IPS-11a (cell line): Measurements from ENCODE around the gene PARP8.
"Not testable (repeated sequence)": the region's sequence is repeated elsewhere in the genome, so short reads cannot be mapped to it uniquely, and the experiment has no call there.

Experiments
- H3K4me3 ChIP-seq: one replicate; pipeline ENCODE4 v1.5.1; 2013; ENCODE audit warnings: low read depth, low read length, control low read depth

The PARP8 gene

GRCh38 chr5:50666261-50667022 is at the start of gene PARP8:
Gene PARP8 (plus strand): TSS chr5:50666637. CDS start chr5:50667096, 459 bp downstream.
- peak within 1 kb of the TSS; percentile 73 for H3K4me3 ChIP-seq

- no peak overlapping the region for H3K4me3 ChIP-seq
These were observed 42.8 kb upstream of the PARP8 start for GRCh38 chr5:50623666-50624065.

DNA sequence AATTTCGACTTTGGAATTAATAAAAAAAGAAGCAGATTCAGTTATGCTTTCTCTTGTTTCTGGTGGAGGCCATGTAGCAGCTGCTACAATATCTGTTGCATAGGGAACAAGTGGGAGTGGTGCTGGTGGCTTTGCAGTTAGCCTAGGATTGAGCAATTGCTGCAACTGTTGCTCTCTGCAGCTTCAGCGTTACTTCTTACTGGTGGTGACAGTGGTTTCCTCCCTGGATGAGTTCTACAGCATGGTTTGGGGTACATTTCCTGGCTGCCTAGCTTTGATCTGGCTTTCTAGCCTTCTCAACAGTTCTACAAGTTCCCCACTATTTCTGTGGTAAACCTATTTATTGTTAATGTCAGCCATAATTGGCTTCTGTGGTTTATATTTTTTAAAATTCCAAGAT is 31.6 kb upstream of the PARP8 start:
- not testable (repeated sequence) for H3K4me3 ChIP-seq

GRCh38 chr5:50637576-50637975 is 28.9 kb upstream of the PARP8 start:
- not testable (repeated sequence) for H3K4me3 ChIP-seq

- no peak overlapping the region for H3K4me3 ChIP-seq
These were observed 19.8 kb upstream of the PARP8 start for GRCh38 chr5:50646591-50646990.

GRCh38 chr5:50647726-50648125 is 18.7 kb upstream of the PARP8 start:
- H3K4me3 ChIP-seq, result no peak overlapping the region

- H3K4me3 ChIP-seq, result no peak overlapping the region
These were observed 12.5 kb upstream of the PARP8 start for GRCh38 chr5:50653946-50654345.

- no peak overlapping the region for H3K4me3 ChIP-seq
These were observed 11.2 kb upstream of the PARP8 start for GRCh38 chr5:50655067-50655809.

GRCh38 chr5:50655810-50656205 is 10.6 kb upstream of the PARP8 start:
- no peak overlapping the region for H3K4me3 ChIP-seq

- no peak overlapping the region for H3K4me3 ChIP-seq
These were observed 9.4 kb upstream of the PARP8 start for GRCh38 chr5:50657044-50657443.

- no peak overlapping the region for H3K4me3 ChIP-seq
These were observed 8.2 kb upstream of the PARP8 start for GRCh38 chr5:50658246-50658645.

DNA sequence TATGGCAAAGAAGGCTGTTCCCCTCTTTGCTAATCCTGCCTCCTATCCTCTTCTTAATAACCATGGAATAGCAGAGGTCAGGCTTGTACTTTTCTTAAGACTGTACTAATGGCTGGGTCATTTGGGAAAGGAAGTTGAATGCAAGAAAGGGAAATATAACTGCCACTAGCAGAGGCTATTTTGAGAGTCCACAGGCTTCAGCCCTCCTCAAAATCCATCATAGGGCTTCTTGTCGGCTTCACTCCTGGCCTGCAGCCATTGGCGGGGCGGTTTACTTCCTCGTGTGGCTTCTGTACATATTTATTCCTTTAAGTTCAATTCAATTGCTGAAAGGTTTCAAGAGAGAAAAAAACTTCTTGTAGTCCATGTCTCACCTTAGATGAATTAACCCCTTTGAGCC is 2.8 kb upstream of the PARP8 start:
- no peak overlapping the region for H3K4me3 ChIP-seq

GRCh38 chr5:50665091-50665490 is 1.3 kb upstream of the PARP8 start:
- H3K4me3 ChIP-seq, result no peak overlapping the region

DNA sequence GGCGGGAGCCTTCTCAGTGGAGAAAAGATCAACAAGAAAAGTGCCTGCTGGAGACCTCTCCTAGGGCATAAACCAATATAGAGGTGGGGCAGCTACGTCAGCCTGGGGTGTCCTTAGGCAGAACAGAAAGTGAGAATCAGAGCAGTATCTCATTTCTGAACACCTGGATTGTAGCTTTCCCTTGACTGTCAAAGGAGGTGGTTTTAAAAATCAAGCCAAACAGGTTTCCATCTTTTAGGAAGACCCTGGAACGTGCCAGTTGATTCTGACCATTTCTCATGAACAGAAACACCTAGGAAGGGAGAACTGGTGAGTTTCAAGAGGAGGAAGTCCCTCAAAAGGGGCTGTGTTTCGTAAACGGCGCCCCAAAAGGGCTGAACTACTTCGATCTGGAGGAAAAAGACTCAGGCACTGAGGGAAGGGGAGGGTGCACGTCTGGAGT is 655 bp upstream of the PARP8 start:
- peak overlapping the region; percentile 73 for H3K4me3 ChIP-seq

DNA sequence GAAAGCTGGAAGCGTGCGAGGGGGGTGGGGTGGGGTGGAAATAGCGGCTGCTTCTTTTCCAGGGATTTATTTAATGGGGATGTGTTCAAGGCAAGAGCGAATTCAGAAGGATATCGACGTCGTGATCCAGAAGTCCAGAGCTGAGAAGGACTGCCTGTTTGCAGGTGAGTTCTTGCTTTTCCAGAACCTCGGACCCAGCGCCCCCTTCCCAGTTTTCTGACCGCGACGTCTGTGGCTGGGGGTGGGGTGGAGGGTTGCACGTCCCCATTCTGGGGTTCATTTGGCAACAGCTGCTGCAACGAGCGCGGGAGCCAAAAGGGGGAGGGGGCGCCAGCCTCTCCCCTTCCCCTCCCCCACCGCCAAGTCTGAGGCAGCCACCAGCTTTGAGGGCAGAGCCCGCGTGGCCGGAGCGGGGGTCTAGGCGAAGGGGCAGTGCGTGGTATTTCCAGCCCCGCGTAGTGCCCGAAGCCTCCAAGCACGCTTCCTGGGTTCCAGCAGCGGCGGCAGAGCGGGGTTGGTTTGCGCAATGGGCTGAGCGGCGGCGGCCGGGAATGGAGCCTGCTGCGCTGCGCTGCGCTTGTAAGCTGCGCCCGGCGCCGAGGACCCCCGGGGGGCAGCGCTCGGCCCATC is 701 bp downstream of the PARP8 start:
- peak overlapping the region; percentile 73 for H3K4me3 ChIP-seq

GRCh38 chr5:50667653-50668595 is 1.5 kb downstream of the PARP8 start:
- H3K4me3 ChIP-seq, result peak overlapping the region; percentile 73

- H3K4me3 ChIP-seq, result peak overlapping the region; percentile 73
These were observed 2.2 kb downstream of the PARP8 start for GRCh38 chr5:50668636-50669035.

GRCh38 chr5:50672663-50673062 is 6.2 kb downstream of the PARP8 start:
- H3K4me3 ChIP-seq, result no peak overlapping the region

- H3K4me3 ChIP-seq, result not testable (repeated sequence)
These were observed 7.0 kb downstream of the PARP8 start for GRCh38 chr5:50673444-50673843.

- no peak overlapping the region for H3K4me3 ChIP-seq
These were observed 8.9 kb downstream of the PARP8 start for GRCh38 chr5:50675385-50675784.

DNA sequence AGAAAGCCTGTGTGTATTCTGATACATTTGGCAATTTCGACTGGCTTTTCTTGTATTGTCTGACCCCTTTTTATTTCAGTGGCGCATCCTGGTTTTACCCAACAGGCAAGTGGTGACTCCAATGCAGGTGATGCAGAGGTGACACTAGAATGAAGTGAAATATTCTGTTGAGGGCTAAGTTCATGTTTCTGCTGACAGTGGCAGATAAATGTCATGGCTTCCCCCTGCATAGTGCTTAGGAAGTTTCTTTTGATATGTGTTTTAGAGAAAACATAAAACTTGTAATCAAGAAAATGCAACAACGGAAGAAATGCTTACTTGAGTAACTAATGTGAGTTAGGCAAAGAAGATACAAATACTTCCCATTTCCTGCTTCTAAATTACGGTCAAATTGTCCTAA is 13.1 kb downstream of the PARP8 start:
- H3K4me3 ChIP-seq, result not testable (repeated sequence)
